OCI-LY3 (cell line): Measurements from ENCODE around the gene DACT2.

Source experiments
- EZH2phosphoT487 ChIP-seq: fragments of 200-600 bp; shearing (Covaris generic); IDR thresholded peaks from 2 replicates; pipeline ENCODE4 v1.6.1; 2018; ENCODE audit warnings: antibody characterized with exemption, mixed run types, low read depth
- TF ChIP-seq, protein P1 (sequence below): fragments of 200-600, 300-600 bp; sonication (generic); IDR thresholded peaks from 2 replicates; pipeline ENCODE4 v1.5.1; 2014; ENCODE audit warnings: antibody characterized with exemption, low read length, low read depth

DNA sequence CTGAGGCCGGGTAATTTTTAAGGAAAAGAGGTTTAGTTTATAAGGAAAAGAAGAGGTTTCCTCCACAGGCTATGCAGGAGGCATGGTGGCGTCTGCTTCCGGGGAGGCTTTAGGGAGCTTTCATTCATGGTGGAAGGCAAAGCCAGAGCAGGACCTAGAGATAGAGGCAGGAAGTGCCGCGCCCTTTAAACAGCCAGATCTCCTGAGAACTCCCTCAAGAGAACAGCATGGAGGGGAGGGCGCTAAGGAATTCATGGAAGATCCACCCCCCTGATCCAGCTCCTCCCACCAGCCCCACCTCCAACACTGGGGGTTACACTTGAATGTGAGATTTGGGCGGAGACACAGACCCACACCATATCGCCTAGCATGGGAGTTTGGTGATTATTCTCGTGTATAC, 13.9 kb upstream of the DACT2 start:
- TF ChIP-seq, protein P1, sequence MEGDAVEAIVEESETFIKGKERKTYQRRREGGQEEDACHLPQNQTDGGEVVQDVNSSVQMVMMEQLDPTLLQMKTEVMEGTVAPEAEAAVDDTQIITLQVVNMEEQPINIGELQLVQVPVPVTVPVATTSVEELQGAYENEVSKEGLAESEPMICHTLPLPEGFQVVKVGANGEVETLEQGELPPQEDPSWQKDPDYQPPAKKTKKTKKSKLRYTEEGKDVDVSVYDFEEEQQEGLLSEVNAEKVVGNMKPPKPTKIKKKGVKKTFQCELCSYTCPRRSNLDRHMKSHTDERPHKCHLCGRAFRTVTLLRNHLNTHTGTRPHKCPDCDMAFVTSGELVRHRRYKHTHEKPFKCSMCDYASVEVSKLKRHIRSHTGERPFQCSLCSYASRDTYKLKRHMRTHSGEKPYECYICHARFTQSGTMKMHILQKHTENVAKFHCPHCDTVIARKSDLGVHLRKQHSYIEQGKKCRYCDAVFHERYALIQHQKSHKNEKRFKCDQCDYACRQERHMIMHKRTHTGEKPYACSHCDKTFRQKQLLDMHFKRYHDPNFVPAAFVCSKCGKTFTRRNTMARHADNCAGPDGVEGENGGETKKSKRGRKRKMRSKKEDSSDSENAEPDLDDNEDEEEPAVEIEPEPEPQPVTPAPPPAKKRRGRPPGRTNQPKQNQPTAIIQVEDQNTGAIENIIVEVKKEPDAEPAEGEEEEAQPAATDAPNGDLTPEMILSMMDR: no peak
- TF ChIP-seq EZH2phosphoT487: no peak
